HepG2 (cell line): ENCODE results near the gene DCST2. TPM values are rescaled to one million over a fixed set of nuclear protein-coding genes. Genes with fewer than 3 reads are reported as not detected.

Source experiments
- ATAC-seq: fragments of 200-7000 bp; cut with Tn5 transposase; 3 replicates; pipeline ENCODE4 v1.9.1; 2020; ENCODE audit warnings: mild to moderate bottlenecking, moderate library complexity
- BruUV-seq: library from RNA; stranded (reverse); fragments of 400-500 nt; replicated peaks from 2 replicates; lab custom pipeline; 2021; lab: Mats Ljungman, UMichigan
- CTCF ChIA-PET: fragments of 300-600 bp; formaldehyde crosslinking; extraction: SDS; loops from one replicate; lab custom pipeline; 2021; ENCODE audit warnings: low total read pairs, inconsistent platforms, low intra/inter-chr PET ratio; lab: Yijun Ruan, JAX
- POLR2A ChIA-PET: fragments of 350-600 bp; sonication (Branson Sonifier 250); formaldehyde crosslinking; loops from one replicate; lab custom pipeline; 2020; ENCODE audit warnings: antibody characterized with exemption, inconsistent platforms; lab: Yijun Ruan, JAX
- DNase-seq: peaks from one replicate; pipeline ENCODE4 v3.0.0-alpha.2; 2015; ENCODE audit warnings: low spot score
- FAIRE-seq: peaks from 3 replicates; lab custom pipeline; 2011; peaks lifted over from hg19 to GRCh38; lab: Jason Lieb, UNC
- H2AFZ ChIP-seq: one replicate; pipeline ENCODE4 v1.6.1; 2011; ENCODE audit warnings: low read length, inconsistent platforms
- H3K27ac ChIP-seq: fragments of 300-600 bp; 3 replicates; pipeline ENCODE4 v1.8.0; 2011; ENCODE audit warnings: mixed run types, mild to moderate bottlenecking, mixed read lengths, low read length, inconsistent platforms; ENCODE audit not compliant: insufficient read depth; ENCODE audit errors: extremely low read length
- H3K27me3 ChIP-seq, 2 experiments: fragments of 200-600 bp in 1 of 2; 2 replicates in 1 of 2; 3 replicates in 1 of 2; pipeline versions ENCODE4 v1.6.0 to v1.8.0; 2011; ENCODE audit warnings: low read length in 2 of 2, mild to moderate bottlenecking in 2 of 2, moderate library complexity in 2 of 2, inconsistent platforms in 1 of 2; ENCODE audit not compliant: insufficient read depth in 2 of 2, control insufficient read depth in 1 of 2
- H3K36me3 ChIP-seq, 2 experiments: fragments of 200-600 bp in 1 of 2; replicated peaks in 1 of 2; 2 replicates in 1 of 2; 3 replicates in 1 of 2; pipeline versions ENCODE4 v1.5.1 to v1.8.0; 2011; ENCODE audit warnings: low read length in 2 of 2, inconsistent platforms in 1 of 2; ENCODE audit not compliant: insufficient read depth in 2 of 2, control insufficient read depth in 1 of 2
- H3K4me1 ChIP-seq: 2 replicates; pipeline ENCODE4 v1.5.1; 2012; ENCODE audit warnings: low read length, inconsistent platforms; ENCODE audit not compliant: insufficient read depth
- H3K4me2 ChIP-seq: 2 replicates; pipeline ENCODE4 v1.6.0; 2011; ENCODE audit warnings: low read depth, low read length, inconsistent platforms
- H3K4me3 ChIP-seq, 3 experiments: fragments of 200-600 bp in 1 of 3; sonication (generic), shearing (Covaris generic) in 1 of 3; replicated peaks in 1 of 3; 2 replicates each; pipeline ENCODE4 v1.5.1; 2011 to 2016; ENCODE audit warnings: low read length in 3 of 3, inconsistent platforms in 2 of 3, low read depth in 2 of 3, mild to moderate bottlenecking in 2 of 3, control low read depth in 1 of 3, mixed read lengths in 1 of 3; ENCODE audit not compliant: insufficient read depth in 1 of 3
- H3K79me2 ChIP-seq: one replicate; pipeline ENCODE4 v1.6.1; 2011; ENCODE audit warnings: low read length, inconsistent platforms; ENCODE audit not compliant: insufficient read depth
- H3K9ac ChIP-seq: 2 replicates; pipeline ENCODE4 v1.6.0; 2011; ENCODE audit warnings: mild to moderate bottlenecking, low read depth, low read length, inconsistent platforms; ENCODE audit not compliant: insufficient read depth
- H3K9me3 ChIP-seq: 2 replicates; pipeline ENCODE4 v1.5.1; 2012; ENCODE audit warnings: mild to moderate bottlenecking, low read length
- H4K20me1 ChIP-seq: 2 replicates; pipeline ENCODE4 v1.6.0; 2011; ENCODE audit warnings: inconsistent platforms, mild to moderate bottlenecking, low read length, moderate library complexity; ENCODE audit not compliant: insufficient read depth
- GTF3A ChIP-seq: sonication (generic); formaldehyde crosslinking; conservative IDR thresholded peaks from 2 replicates; pipeline ENCODE4 v1.4.0; 2020; ENCODE audit warnings: mild to moderate bottlenecking, missing genetic modification reagents
- KDM3A ChIP-seq: IDR thresholded peaks from 2 replicates; pipeline ENCODE4 v1.6.1; 2018; ENCODE audit warnings: low read depth, missing compliant biosample characterization
- PHF20 ChIP-seq: sonication (generic); formaldehyde crosslinking; IDR thresholded peaks from 2 replicates; pipeline ENCODE4 v1.5.0; 2020; ENCODE audit warnings: mild to moderate bottlenecking, missing genetic modification reagents
- SALL1 ChIP-seq: sonication (generic); formaldehyde crosslinking; IDR thresholded peaks from 2 replicates; pipeline ENCODE4 v1.8.0; 2022; ENCODE audit warnings: mild to moderate bottlenecking, missing genetic modification reagents
- ZFP82 ChIP-seq: sonication (generic); formaldehyde crosslinking; IDR thresholded peaks from 2 replicates; pipeline ENCODE4 v1.5.1; 2020; ENCODE audit warnings: mild to moderate bottlenecking, missing genetic modification reagents, borderline replicate concordance
- ZFP90 ChIP-seq: sonication (generic); formaldehyde crosslinking; IDR thresholded peaks from 2 replicates; pipeline ENCODE4 v1.8.0; 2022; ENCODE audit warnings: missing genetic modification reagents, mild to moderate bottlenecking, inconsistent platforms, borderline replicate concordance
- ZKSCAN8 ChIP-seq: IDR thresholded peaks from 2 replicates; pipeline ENCODE4 v1.6.1; 2016; ENCODE audit warnings: borderline replicate concordance, missing genetic modification reagents, missing compliant biosample characterization
- ZNF354B ChIP-seq: sonication (generic); formaldehyde crosslinking; IDR thresholded peaks from 2 replicates; pipeline ENCODE4 v1.8.0; 2022; ENCODE audit warnings: mild to moderate bottlenecking, missing genetic modification reagents
- ZNF44 ChIP-seq: sonication (generic); formaldehyde crosslinking; IDR thresholded peaks from 2 replicates; pipeline ENCODE4 v1.5.1; 2020; ENCODE audit warnings: mild to moderate bottlenecking, missing genetic modification reagents
- ZNF562 ChIP-seq: sonication (generic); formaldehyde crosslinking; IDR thresholded peaks from 2 replicates; pipeline ENCODE4 v1.8.0; 2022; ENCODE audit warnings: missing genetic modification reagents, borderline replicate concordance
- ZNF75D ChIP-seq: sonication (generic); formaldehyde crosslinking; IDR thresholded peaks from 2 replicates; pipeline ENCODE4 v1.8.1; 2023; ENCODE audit warnings: missing genetic modification reagents, mild to moderate bottlenecking, borderline replicate concordance
- ZNF816 ChIP-seq: sonication (generic); formaldehyde crosslinking; IDR thresholded peaks from 2 replicates; pipeline ENCODE4 v1.8.0; 2022; ENCODE audit warnings: missing genetic modification reagents, mild to moderate bottlenecking, borderline replicate concordance
- ZNF879 ChIP-seq: sonication (generic); formaldehyde crosslinking; IDR thresholded peaks from 2 replicates; pipeline ENCODE4 v1.8.1; 2023; ENCODE audit warnings: missing genetic modification reagents
- ZNF891 ChIP-seq: sonication (generic); formaldehyde crosslinking; IDR thresholded peaks from 2 replicates; pipeline ENCODE4 v1.5.0; 2020; ENCODE audit warnings: mild to moderate bottlenecking, missing genetic modification reagents
- WGBS: methylation state at CpG from one replicate; pipeline ENCODE4 v1.1.6; 2017; ENCODE audit warnings: low lambda C conversion rate; 5-methylcytosine and 5-hydroxymethylcytosine counted together
- in situ Hi-C: cut with HindIII; loops from 2 replicates; pipeline ENCODE4 v1.10.0; 2017; ENCODE audit warnings: low pct_unique_long_range_greater_than_20kb; ENCODE audit not compliant: extremely low pct_ligation_motif_present
- intact Hi-C: fragments of 100-400 bp; cut with micrococcal nuclease; formaldehyde crosslinking; loops from one replicate; pipeline ENCODE4 v1.10.0; 2022; ENCODE audit not compliant: unreplicated experiment
- polyA plus RNA-seq, 8 experiments: library from polyadenylated mRNA; depleted of rRNA in 3 of 8; stranded (reverse) in 7 of 8; unstranded in 1 of 8; fragments of >200 nt; fragmentation: Illumina TruSeq in 4 of 8; extraction: Trizol in 4 of 8; gene quantifications; 2 replicates each; pipeline versions ENCODE4 v1.2.1 to v1.2.3, GENCODE V29; 2011 to 2016; ENCODE audit warnings: low read depth in 4 of 8, missing spikeins in 1 of 8, mixed read lengths in 1 of 8; ENCODE audit not compliant: insufficient read depth in 1 of 8
- total RNA-seq, 5 experiments: library from RNA; depleted of rRNA; stranded (reverse); fragments of >200 nt; fragmentation: Illumina TruSeq; extraction: Trizol; gene quantifications; 2 replicates each; pipeline ENCODE4 v1.2.3, GENCODE V29; 2016; ENCODE audit warnings: low read depth in 1 of 5
- TF ChIP-seq, protein P1 (sequence below): sonication (generic); formaldehyde crosslinking; IDR thresholded peaks from 2 replicates; pipeline ENCODE4 v1.5.0; 2020; ENCODE audit warnings: missing genetic modification reagents, mild to moderate bottlenecking, borderline replicate concordance
- TF ChIP-seq, protein P2 (sequence below): sonication (generic); formaldehyde crosslinking; IDR thresholded peaks from 2 replicates; pipeline ENCODE4 v1.4.0; 2020; ENCODE audit warnings: missing genetic modification reagents

DCST2 gene
- total and polyA plus RNA-seq, 2 of the 13 experiments (the other 11 are each of a cell fraction or from before 2014, with no cell fraction given), result 0.74 TPM; not detected in 1

DNA sequence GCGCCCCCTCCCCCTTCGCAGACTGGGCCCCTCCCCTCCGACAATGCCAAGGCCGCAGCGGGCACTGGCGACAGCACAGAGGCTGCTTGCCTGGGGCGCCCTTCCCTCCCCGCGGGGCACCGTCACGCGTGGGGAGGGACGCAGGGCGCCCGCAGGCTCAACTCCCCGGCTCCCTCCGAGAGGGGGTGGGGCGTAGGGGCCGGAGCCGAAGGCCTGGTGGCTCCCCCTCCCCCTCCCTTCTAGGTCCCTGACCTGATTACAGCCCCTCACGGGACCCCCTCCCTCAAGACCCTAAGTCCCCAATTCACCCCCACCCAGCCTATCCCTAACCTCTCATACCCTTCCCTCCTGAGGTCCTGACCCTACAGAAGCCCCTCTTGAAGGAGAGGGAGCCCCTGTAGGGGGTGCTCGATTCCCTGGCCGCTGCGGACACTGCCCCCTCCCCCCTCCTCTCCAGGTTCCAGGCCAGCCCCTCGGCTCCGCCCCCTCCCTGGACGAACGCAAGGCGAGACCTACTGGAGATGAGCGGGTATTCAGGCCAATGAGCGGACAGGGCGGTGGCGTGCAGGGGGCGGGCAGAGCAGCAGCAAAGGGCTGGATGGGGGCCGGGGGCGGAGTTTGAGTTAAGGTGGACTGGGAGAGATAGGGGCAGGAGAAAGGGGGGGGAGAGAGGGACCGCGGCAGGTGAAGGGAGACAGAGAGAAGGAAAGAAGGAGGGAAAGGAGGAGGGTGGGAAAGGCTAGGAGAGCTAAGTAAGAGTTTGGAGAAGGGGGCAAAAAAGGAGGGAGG is 31.7 kb downstream of the DCST2 start (continued):
- TF ChIP-seq, protein P1, sequence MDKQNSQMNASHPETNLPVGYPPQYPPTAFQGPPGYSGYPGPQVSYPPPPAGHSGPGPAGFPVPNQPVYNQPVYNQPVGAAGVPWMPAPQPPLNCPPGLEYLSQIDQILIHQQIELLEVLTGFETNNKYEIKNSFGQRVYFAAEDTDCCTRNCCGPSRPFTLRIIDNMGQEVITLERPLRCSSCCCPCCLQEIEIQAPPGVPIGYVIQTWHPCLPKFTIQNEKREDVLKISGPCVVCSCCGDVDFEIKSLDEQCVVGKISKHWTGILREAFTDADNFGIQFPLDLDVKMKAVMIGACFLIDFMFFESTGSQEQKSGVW (CRISPR knock-in tag), result no peak
- TF ChIP-seq ZNF562 (CRISPR knock-in tag) (no peak), KDM3A (CRISPR knock-in tag) (0 out of 2 replicates have a peak, but pooled peaks have one; percentile 25), ZNF75D (no peak), SALL1 (CRISPR knock-in tag) (no peak)

DNA sequence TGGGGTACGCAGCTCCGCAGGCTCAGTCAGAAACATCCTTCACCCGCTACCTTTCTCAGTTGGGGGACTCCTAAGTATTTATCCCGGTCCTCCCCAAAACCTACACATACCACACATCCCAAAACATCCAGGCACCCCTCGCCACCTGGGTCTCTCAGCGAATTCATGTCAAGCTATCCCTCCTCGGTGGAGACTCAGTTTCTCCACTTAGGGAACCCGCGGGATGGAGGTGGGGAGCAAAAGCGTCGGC is 32.2 kb downstream of the DCST2 start:
- no peak for ATAC-seq
- H4K20me1 ChIP-seq, result no peaks in the 10 kb centered on the region
- no peak for FAIRE-seq
- H3K27me3 ChIP-seq, result no peaks in the 10 kb centered on the region; a peak in 1 of 5 replicates
- intact Hi-C loops (loop anchor here (1.0 to 5.0 kb wide), 3 partner anchors 16 to 444 kb away; partner anchors contain the start of genes PYGO2 and UBE2Q1), in situ Hi-C loops (no loop called here)
- H2AFZ ChIP-seq, result no peak overlapping the region
- peaks cover 38% of the 10 kb centered on the region for H3K4me1 ChIP-seq
- WGBS, result 0% methylated on average over 11 of the region's 11 CpGs
- H3K9ac ChIP-seq, result peak overlapping the region; percentile 83
- no peaks in the 10 kb centered on the region for H3K36me3 ChIP-seq
- H3K27ac ChIP-seq, result peak overlapping the region; percentile 97
- H3K4me2 ChIP-seq, result peak overlapping the region; percentile 100
- H3K4me3 ChIP-seq, result peak overlapping the region; percentile 70 to 86 (median 84)
- no TSS peak for BruUV-seq
- H3K9me3 ChIP-seq, result no peaks in the 10 kb centered on the region
- POLR2A ChIA-PET, result interaction anchor here (0.6 to 6.7 kb wide), 25 partner anchors 8 to 442 kb away, joined by 3 to 90 read pairs (median 6); partner anchors contain the start of genes ADAM15, FLAD1, LENEP and PBXIP1
- CTCF ChIA-PET, result interaction anchor here (1.8 to 6.8 kb wide), 2 partner anchors 16 to 82 kb away, joined by 4 to 54 read pairs; no protein-coding TSS in a partner anchor
- peaks cover 22% of the 10 kb centered on the region for H3K79me2 ChIP-seq
- DNase-seq, result no peak
- TF ChIP-seq ZFP82, result no peak
- TF ChIP-seq ZNF891, result no peak
- TF ChIP-seq, protein P2, sequence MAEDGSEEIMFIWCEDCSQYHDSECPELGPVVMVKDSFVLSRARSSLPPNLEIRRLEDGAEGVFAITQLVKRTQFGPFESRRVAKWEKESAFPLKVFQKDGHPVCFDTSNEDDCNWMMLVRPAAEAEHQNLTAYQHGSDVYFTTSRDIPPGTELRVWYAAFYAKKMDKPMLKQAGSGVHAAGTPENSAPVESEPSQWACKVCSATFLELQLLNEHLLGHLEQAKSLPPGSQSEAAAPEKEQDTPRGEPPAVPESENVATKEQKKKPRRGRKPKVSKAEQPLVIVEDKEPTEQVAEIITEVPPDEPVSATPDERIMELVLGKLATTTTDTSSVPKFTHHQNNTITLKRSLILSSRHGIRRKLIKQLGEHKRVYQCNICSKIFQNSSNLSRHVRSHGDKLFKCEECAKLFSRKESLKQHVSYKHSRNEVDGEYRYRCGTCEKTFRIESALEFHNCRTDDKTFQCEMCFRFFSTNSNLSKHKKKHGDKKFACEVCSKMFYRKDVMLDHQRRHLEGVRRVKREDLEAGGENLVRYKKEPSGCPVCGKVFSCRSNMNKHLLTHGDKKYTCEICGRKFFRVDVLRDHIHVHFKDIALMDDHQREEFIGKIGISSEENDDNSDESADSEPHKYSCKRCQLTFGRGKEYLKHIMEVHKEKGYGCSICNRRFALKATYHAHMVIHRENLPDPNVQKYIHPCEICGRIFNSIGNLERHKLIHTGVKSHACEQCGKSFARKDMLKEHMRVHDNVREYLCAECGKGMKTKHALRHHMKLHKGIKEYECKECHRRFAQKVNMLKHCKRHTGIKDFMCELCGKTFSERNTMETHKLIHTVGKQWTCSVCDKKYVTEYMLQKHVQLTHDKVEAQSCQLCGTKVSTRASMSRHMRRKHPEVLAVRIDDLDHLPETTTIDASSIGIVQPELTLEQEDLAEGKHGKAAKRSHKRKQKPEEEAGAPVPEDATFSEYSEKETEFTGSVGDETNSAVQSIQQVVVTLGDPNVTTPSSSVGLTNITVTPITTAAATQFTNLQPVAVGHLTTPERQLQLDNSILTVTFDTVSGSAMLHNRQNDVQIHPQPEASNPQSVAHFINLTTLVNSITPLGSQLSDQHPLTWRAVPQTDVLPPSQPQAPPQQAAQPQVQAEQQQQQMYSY (CRISPR knock-in tag), result no peak
- 0 out of 2 replicates have a peak, but pooled peaks have one; percentile 5 for TF ChIP-seq GTF3A
- no peak for TF ChIP-seq ZFP90 (CRISPR knock-in tag)
- TF ChIP-seq ZKSCAN8, result no peak
- TF ChIP-seq ZNF44 (CRISPR knock-in tag), result no peak
- no peak for TF ChIP-seq ZNF816 (CRISPR knock-in tag)
- TF ChIP-seq PHF20 (CRISPR knock-in tag), result peak; percentile 51; the same call in 1 of the 2 replicates
- TF ChIP-seq ZNF354B (CRISPR knock-in tag), result no peak
- TF ChIP-seq ZNF879 (CRISPR knock-in tag), result no peak
